ENCODE data around the gene EPB41L4B.
A peak's percentile ranks its signal among the peaks of the same experiment; 100 is the strongest.
"Not testable (repeated sequence)": the region's sequence is repeated elsewhere in the genome, so short reads cannot be mapped to it uniquely, and the experiment has no call there.

The EPB41L4B gene

GRCh38 chr9:109341561-109341960, 20.7 kb upstream of the EPB41L4B start:
- no peak overlapping the region for H3K4me2 ChIP-seq (ENCODE audit: low read length)
- H3K36me3 ChIP-seq (ENCODE audit: insufficient read depth, low read length), result no peaks in the 10 kb centered on the region
- no peaks in the 10 kb centered on the region for H3K4me1 ChIP-seq (ENCODE audit: control insufficient read depth, insufficient read depth, low read length)
- no peak overlapping the region for H3K9ac ChIP-seq (ENCODE audit: low read depth, low read length)
- H3K4me3 ChIP-seq (ENCODE audit: low read length), result no peak overlapping the region
- no peaks in the 10 kb centered on the region for H3K9me3 ChIP-seq (replicated peaks; ENCODE audit: low read length)
- H3K27me3 ChIP-seq (ENCODE audit: control insufficient read depth, insufficient read depth, low read length), result peaks cover 35% of the 10 kb centered on the region

- not testable (repeated sequence) for H3K36me3 ChIP-seq (ENCODE audit: insufficient read depth, low read length); H3K4me3 ChIP-seq (ENCODE audit: low read length); H3K4me2 ChIP-seq (ENCODE audit: low read length); H3K9ac ChIP-seq (ENCODE audit: low read depth, low read length); H3K4me1 ChIP-seq (ENCODE audit: control insufficient read depth, insufficient read depth, low read length); H3K9me3 ChIP-seq (replicated peaks; ENCODE audit: low read length)
- H3K27me3 ChIP-seq (ENCODE audit: control insufficient read depth, insufficient read depth, low read length), result peaks cover 39% of the 10 kb centered on the region
Measured at GRCh38 chr9:109340979-109341378, 20.1 kb upstream of the EPB41L4B start.

- no peak overlapping the region for H3K4me3 ChIP-seq (ENCODE audit: low read length)
- H3K4me1 ChIP-seq (ENCODE audit: control insufficient read depth, insufficient read depth, low read length), result peaks cover 2% of the 10 kb centered on the region
- no peaks in the 10 kb centered on the region for H3K36me3 ChIP-seq (ENCODE audit: insufficient read depth, low read length)
- H3K9ac ChIP-seq (ENCODE audit: low read depth, low read length), result no peak overlapping the region
- no peaks in the 10 kb centered on the region for H3K9me3 ChIP-seq (replicated peaks; ENCODE audit: low read length)
- peaks cover 28% of the 10 kb centered on the region for H3K27me3 ChIP-seq (ENCODE audit: control insufficient read depth, insufficient read depth, low read length)
- no peak overlapping the region for H3K4me2 ChIP-seq (ENCODE audit: low read length)
Measured at GRCh38 chr9:109336409-109336808, 15.6 kb upstream of the EPB41L4B start.

GRCh38 chr9:109335929-109336328, 15.1 kb upstream of the EPB41L4B start:
- Histone ChIP-seq H3K9me3 (replicated peaks; ENCODE audit: low read length) (no peaks in the 10 kb centered on the region), H3K36me3 (ENCODE audit: insufficient read depth, low read length) (no peaks in the 10 kb centered on the region), H3K4me1 (ENCODE audit: control insufficient read depth, insufficient read depth, low read length) (peaks cover 5% of the 10 kb centered on the region), H3K4me2 (ENCODE audit: low read length) (no peak overlapping the region), H3K27me3 (ENCODE audit: control insufficient read depth, insufficient read depth, low read length) (peaks cover 28% of the 10 kb centered on the region), H3K9ac (ENCODE audit: low read depth, low read length) (no peak overlapping the region), H3K4me3 (ENCODE audit: low read length) (no peak overlapping the region)

GRCh38 chr9:109335121-109335520, 14.3 kb upstream of the EPB41L4B start:
- Histone ChIP-seq H3K4me2 (ENCODE audit: low read length) (no peak overlapping the region), H3K27me3 (ENCODE audit: control insufficient read depth, insufficient read depth, low read length) (peaks cover 28% of the 10 kb centered on the region), H3K9ac (ENCODE audit: low read depth, low read length) (no peak overlapping the region), H3K9me3 (replicated peaks; ENCODE audit: low read length) (no peaks in the 10 kb centered on the region), H3K4me1 (ENCODE audit: control insufficient read depth, insufficient read depth, low read length) (peaks cover 5% of the 10 kb centered on the region), H3K4me3 (ENCODE audit: low read length) (no peak overlapping the region), H3K36me3 (ENCODE audit: insufficient read depth, low read length) (no peaks in the 10 kb centered on the region)

GRCh38 chr9:109331353-109331752, 10.5 kb upstream of the EPB41L4B start:
- H3K9ac ChIP-seq (ENCODE audit: low read depth, low read length), result no peak overlapping the region
- no peaks in the 10 kb centered on the region for H3K36me3 ChIP-seq (ENCODE audit: insufficient read depth, low read length)
- no peak overlapping the region for H3K4me2 ChIP-seq (ENCODE audit: low read length)
- peaks cover 21% of the 10 kb centered on the region for H3K27me3 ChIP-seq (ENCODE audit: control insufficient read depth, insufficient read depth, low read length)
- H3K4me3 ChIP-seq (ENCODE audit: low read length), result no peak overlapping the region
- no peaks in the 10 kb centered on the region for H3K9me3 ChIP-seq (replicated peaks; ENCODE audit: low read length)
- H3K4me1 ChIP-seq (ENCODE audit: control insufficient read depth, insufficient read depth, low read length), result peaks cover 13% of the 10 kb centered on the region

- peak overlapping the region; percentile 42 for H3K4me2 ChIP-seq (ENCODE audit: low read length)
- H3K4me3 ChIP-seq (ENCODE audit: low read length), result no peak overlapping the region
- no peak overlapping the region for H3K9ac ChIP-seq (ENCODE audit: low read depth, low read length)
- no peaks in the 10 kb centered on the region for H3K36me3 ChIP-seq (ENCODE audit: insufficient read depth, low read length)
- no peaks in the 10 kb centered on the region for H3K9me3 ChIP-seq (replicated peaks; ENCODE audit: low read length)
- H3K27me3 ChIP-seq (ENCODE audit: control insufficient read depth, insufficient read depth, low read length), result peaks cover 18% of the 10 kb centered on the region
- H3K4me1 ChIP-seq (ENCODE audit: control insufficient read depth, insufficient read depth, low read length), result peaks cover 13% of the 10 kb centered on the region
Measured at GRCh38 chr9:109329638-109330258, 8.9 kb upstream of the EPB41L4B start.

- Histone ChIP-seq H3K4me1 (ENCODE audit: control insufficient read depth, insufficient read depth, low read length) (peaks cover 13% of the 10 kb centered on the region), H3K9ac (ENCODE audit: low read depth, low read length) (no peak overlapping the region), H3K9me3 (replicated peaks; ENCODE audit: low read length) (no peaks in the 10 kb centered on the region), H3K27me3 (ENCODE audit: control insufficient read depth, insufficient read depth, low read length) (peaks cover 19% of the 10 kb centered on the region), H3K36me3 (ENCODE audit: insufficient read depth, low read length) (no peaks in the 10 kb centered on the region), H3K4me3 (ENCODE audit: low read length) (peak overlapping the region; percentile 35), H3K4me2 (ENCODE audit: low read length) (peak overlapping the region; percentile 42)
Measured at GRCh38 chr9:109328978-109329637, 8.2 kb upstream of the EPB41L4B start.

GRCh38 chr9:109325089-109325488, 4.2 kb upstream of the EPB41L4B start:
- no peak overlapping the region for H3K4me3 ChIP-seq (ENCODE audit: low read length)
- H3K4me2 ChIP-seq (ENCODE audit: low read length), result no peak overlapping the region
- H3K4me1 ChIP-seq (ENCODE audit: control insufficient read depth, insufficient read depth, low read length), result peaks cover 12% of the 10 kb centered on the region
- no peaks in the 10 kb centered on the region for H3K9me3 ChIP-seq (replicated peaks; ENCODE audit: low read length)
- H3K27me3 ChIP-seq (ENCODE audit: control insufficient read depth, insufficient read depth, low read length), result peaks cover 34% of the 10 kb centered on the region
- no peak overlapping the region for H3K9ac ChIP-seq (ENCODE audit: low read depth, low read length)
- H3K36me3 ChIP-seq (ENCODE audit: insufficient read depth, low read length), result no peaks in the 10 kb centered on the region

- peaks cover 8% of the 10 kb centered on the region for H3K4me1 ChIP-seq (ENCODE audit: control insufficient read depth, insufficient read depth, low read length)
- no peaks in the 10 kb centered on the region for H3K9me3 ChIP-seq (replicated peaks; ENCODE audit: low read length)
- no peak overlapping the region for H3K9ac ChIP-seq (ENCODE audit: low read depth, low read length)
- no peak overlapping the region for H3K4me2 ChIP-seq (ENCODE audit: low read length)
- H3K27me3 ChIP-seq (ENCODE audit: control insufficient read depth, insufficient read depth, low read length), result peaks cover 34% of the 10 kb centered on the region
- no peaks in the 10 kb centered on the region for H3K36me3 ChIP-seq (ENCODE audit: insufficient read depth, low read length)
- H3K4me3 ChIP-seq (ENCODE audit: low read length), result no peak overlapping the region
Measured at GRCh38 chr9:109323771-109324170, 2.9 kb upstream of the EPB41L4B start.

GRCh38 chr9:109321727-109322126, 868 bp upstream of the EPB41L4B start:
- H3K27me3 ChIP-seq (ENCODE audit: control insufficient read depth, insufficient read depth, low read length), result peaks cover 30% of the 10 kb centered on the region
- no peak overlapping the region for H3K4me3 ChIP-seq (ENCODE audit: low read length)
- no peaks in the 10 kb centered on the region for H3K9me3 ChIP-seq (replicated peaks; ENCODE audit: low read length)
- H3K4me1 ChIP-seq (ENCODE audit: control insufficient read depth, insufficient read depth, low read length), result peaks cover 9% of the 10 kb centered on the region
- H3K9ac ChIP-seq (ENCODE audit: low read depth, low read length), result no peak overlapping the region
- no peak overlapping the region for H3K4me2 ChIP-seq (ENCODE audit: low read length)
- no peaks in the 10 kb centered on the region for H3K36me3 ChIP-seq (ENCODE audit: insufficient read depth, low read length)

- peaks cover 19% of the 10 kb centered on the region for H3K4me1 ChIP-seq (ENCODE audit: control insufficient read depth, insufficient read depth, low read length)
- H3K9me3 ChIP-seq (replicated peaks; ENCODE audit: low read length), result no peaks in the 10 kb centered on the region
- peaks cover 24% of the 10 kb centered on the region for H3K27me3 ChIP-seq (ENCODE audit: control insufficient read depth, insufficient read depth, low read length)
- H3K4me2 ChIP-seq (ENCODE audit: low read length), result peak overlapping the region; percentile 51
- no peak overlapping the region for H3K9ac ChIP-seq (ENCODE audit: low read depth, low read length)
- H3K4me3 ChIP-seq (ENCODE audit: low read length), result peak overlapping the region; percentile 66
- no peaks in the 10 kb centered on the region for H3K36me3 ChIP-seq (ENCODE audit: insufficient read depth, low read length)
Measured at GRCh38 chr9:109320331-109320741, 523 bp downstream of the EPB41L4B start.

All from skeletal muscle satellite cell (primary cell).